Karpas-422 (cell line): Measurements from ENCODE around the gene LIX1L. TPM values are rescaled to one million over a fixed set of nuclear protein-coding genes. Genes with fewer than 3 reads are reported as not detected.

ENCODE experiments used
- DNase-seq: peaks from one replicate; pipeline ENCODE4 v3.0.0-alpha.2; 2015
- H2AFZ ChIP-seq: fragments of 200-600 bp; sonication (generic); 2 replicates; pipeline ENCODE4 v1.6.1; 2014; ENCODE audit warnings: antibody characterized with exemption, low read length, mixed read lengths
- H3K27ac ChIP-seq: fragments of 200-600 bp; sonication (generic); 2 replicates; pipeline ENCODE4 v1.5.1; 2014; ENCODE audit warnings: mild to moderate bottlenecking, low read length, moderate library complexity
- H3K27me3 ChIP-seq: fragments of 200-600 bp; sonication (generic); 2 replicates; pipeline ENCODE4 v1.6.1; 2014; ENCODE audit warnings: low read length, mixed read lengths
- H3K36me3 ChIP-seq: fragments of 200-600 bp; sonication (generic); 2 replicates; pipeline ENCODE4 v1.6.1; 2014; ENCODE audit warnings: low read length, mixed read lengths; ENCODE audit not compliant: insufficient read depth
- H3K4me1 ChIP-seq: fragments of 200-600 bp; sonication (generic); 2 replicates; pipeline ENCODE4 v1.6.1; 2014; ENCODE audit warnings: mild to moderate bottlenecking, low read length, mixed read lengths
- H3K4me2 ChIP-seq: fragments of 200-600 bp; sonication (generic); 2 replicates; pipeline ENCODE4 v1.6.1; 2014; ENCODE audit warnings: low read length, low read depth, mild to moderate bottlenecking; ENCODE audit not compliant: poor library complexity, severe bottlenecking
- H3K4me3 ChIP-seq: fragments of 200-600 bp; sonication (generic); 2 replicates; pipeline ENCODE4 v1.5.1; 2014; ENCODE audit warnings: mild to moderate bottlenecking, antibody characterized with exemption, low read length, mixed read lengths
- H3K79me2 ChIP-seq: fragments of 200-600 bp; sonication (generic); 2 replicates; pipeline ENCODE4 v1.6.1; 2014; ENCODE audit warnings: mild to moderate bottlenecking, low read length, mixed read lengths
- H3K9ac ChIP-seq: fragments of 200-600 bp; sonication (generic); 2 replicates; pipeline ENCODE4 v1.6.0; 2014; ENCODE audit warnings: low read length
- H3K9me2 ChIP-seq: fragments of 200-600 bp; sonication (generic), shearing (Covaris generic); replicated peaks from 2 replicates; pipeline ENCODE4 v1.6.0; 2014; ENCODE audit warnings: mild to moderate bottlenecking, low read length, moderate library complexity; ENCODE audit not compliant: insufficient read depth
- H3K9me3 ChIP-seq: fragments of 300-700, 200-600 bp; sonication (generic); 2 replicates; pipeline ENCODE4 v1.6.1; 2014; ENCODE audit warnings: low read length, mixed read lengths
- H4K20me1 ChIP-seq: fragments of 200-600 bp; sonication (generic); 2 replicates; pipeline ENCODE4 v1.6.1; 2014; ENCODE audit warnings: mild to moderate bottlenecking, antibody characterized with exemption, low read length, low read depth; ENCODE audit not compliant: insufficient read depth
- total RNA-seq: library from RNA; depleted of rRNA; stranded (reverse); fragments of >200 nt; shearing (Covaris generic); gene quantifications from 2 replicates; pipeline ENCODE4 v1.2.3, GENCODE V29; 2014; ENCODE audit warnings: low replicate concordance

The LIX1L gene
- total RNA-seq, 1 experiment from 2014 or later, result 49.4 TPM

DNA sequence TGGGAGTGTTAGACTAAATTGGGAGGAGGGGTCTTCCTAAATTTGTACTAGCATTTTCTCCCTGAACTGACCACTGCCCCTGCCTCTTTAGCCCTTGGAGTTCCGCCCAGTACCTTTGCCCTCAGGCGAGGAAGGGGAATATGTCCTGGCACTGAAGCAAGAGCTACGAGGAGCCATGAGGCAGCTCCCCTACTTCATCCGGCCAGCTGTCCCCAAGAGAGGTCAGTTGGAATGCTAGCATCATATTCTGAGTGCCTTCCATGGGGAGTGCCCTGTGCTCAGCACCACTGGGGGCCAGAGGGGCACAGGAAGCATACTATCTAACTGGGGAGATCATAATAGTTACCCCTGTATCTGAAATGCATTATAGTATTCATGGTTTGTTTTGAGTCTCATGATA is 17.4 kb upstream of the LIX1L start:
- no peak for DNase-seq
- Histone ChIP-seq H3K9me2 (no peaks in the 10 kb centered on the region), H3K9ac (no peak overlapping the region), H3K4me2 (no peak overlapping the region), H3K9me3 (no peaks in the 10 kb centered on the region), H3K27ac (no peak overlapping the region), H3K27me3 (no peaks in the 10 kb centered on the region), H3K79me2 (peaks cover 8% of the 10 kb centered on the region; the same call in 1 of the 2 replicates), H3K4me1 (peaks cover 33% of the 10 kb centered on the region), H3K4me3 (no peak overlapping the region), H3K36me3 (no peaks in the 10 kb centered on the region), H2AFZ (no peak overlapping the region), H4K20me1 (no peaks in the 10 kb centered on the region)

DNA sequence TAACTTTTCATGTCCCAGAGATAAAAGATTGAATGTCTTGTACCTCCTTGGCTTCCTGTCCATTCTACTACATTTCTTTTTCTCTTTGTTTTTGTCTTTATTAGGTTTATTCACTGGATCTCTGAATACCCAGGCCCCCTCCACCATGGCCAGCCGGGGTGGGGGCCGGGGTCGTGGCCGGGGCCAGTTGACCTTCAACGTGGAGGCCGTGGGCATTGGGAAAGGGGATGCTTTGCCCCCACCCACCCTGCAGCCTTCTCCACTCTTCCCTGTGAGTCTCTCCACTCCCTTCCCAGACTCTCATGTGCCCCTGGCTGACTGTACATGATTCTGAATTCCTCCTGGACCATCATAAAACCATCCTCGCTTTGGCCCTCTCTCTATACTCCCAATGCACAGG is 16.9 kb upstream of the LIX1L start:
- Histone ChIP-seq H3K9me3 (no peaks in the 10 kb centered on the region), H3K36me3 (no peaks in the 10 kb centered on the region), H3K9ac (no peak overlapping the region), H3K79me2 (peaks cover 8% of the 10 kb centered on the region; the same call in 1 of the 2 replicates), H3K4me3 (no peak overlapping the region), H3K4me1 (peaks cover 28% of the 10 kb centered on the region), H3K4me2 (no peak overlapping the region), H3K27ac (no peak overlapping the region), H4K20me1 (no peaks in the 10 kb centered on the region), H3K9me2 (no peaks in the 10 kb centered on the region), H2AFZ (no peak overlapping the region), H3K27me3 (no peaks in the 10 kb centered on the region)
- DNase-seq, result no peak

DNA sequence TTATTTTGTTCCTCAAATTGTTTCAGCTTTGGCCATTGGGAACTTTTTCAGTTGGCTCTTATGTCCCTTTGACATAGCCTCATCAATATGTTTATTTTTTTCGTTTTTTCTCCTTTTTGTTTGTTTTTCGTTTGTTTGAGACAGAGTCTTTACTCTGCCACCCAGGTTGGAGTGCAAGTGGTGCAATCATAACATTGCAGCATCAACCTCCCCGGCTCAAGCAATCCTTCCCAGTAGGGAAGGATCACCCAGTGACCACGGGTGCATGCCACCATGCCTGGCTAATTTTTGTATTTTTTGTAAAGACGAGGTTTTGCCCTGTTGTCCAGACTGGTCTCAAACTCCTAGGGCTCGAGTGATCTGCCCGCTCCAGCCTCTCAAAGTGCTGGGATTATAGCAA is 14.8 kb upstream of the LIX1L start:
- Histone ChIP-seq H3K4me2 (no peak overlapping the region), H3K79me2 (peaks cover 15% of the 10 kb centered on the region; the same call in 1 of the 2 replicates), H3K27ac (no peak overlapping the region), H3K9me2 (no peaks in the 10 kb centered on the region), H3K9ac (no peak overlapping the region), H3K4me3 (no peak overlapping the region), H3K27me3 (no peaks in the 10 kb centered on the region), H2AFZ (no peak overlapping the region), H3K4me1 (peaks cover 7% of the 10 kb centered on the region), H4K20me1 (no peaks in the 10 kb centered on the region), H3K36me3 (peaks cover 1% of the 10 kb centered on the region), H3K9me3 (peaks cover 1% of the 10 kb centered on the region)
- no peak for DNase-seq

DNA sequence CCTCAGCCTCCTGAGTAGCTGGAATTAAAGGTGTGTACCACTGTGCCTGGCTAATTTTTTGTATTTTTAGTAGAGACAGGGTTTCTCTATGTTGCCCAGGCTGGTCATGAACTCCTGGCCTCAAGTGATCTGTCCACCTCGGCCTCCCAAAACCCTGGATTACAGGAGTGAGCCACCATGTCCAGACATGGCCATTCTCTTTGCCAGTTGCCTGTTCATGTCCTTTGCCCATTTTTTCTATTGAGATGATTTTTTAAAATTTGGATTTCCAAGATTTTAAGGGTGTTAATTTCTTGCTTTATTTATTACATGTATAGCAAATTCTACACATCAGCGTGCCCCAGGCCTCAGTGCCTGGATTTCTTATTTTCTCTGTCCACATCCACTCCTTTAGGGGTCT is 9.5 kb upstream of the LIX1L start:
- H3K79me2 ChIP-seq, result peaks cover 28% of the 10 kb centered on the region
- no peaks in the 10 kb centered on the region for H4K20me1 ChIP-seq
- H3K4me2 ChIP-seq, result no peak overlapping the region
- peaks cover 5% of the 10 kb centered on the region for H3K36me3 ChIP-seq
- H3K27me3 ChIP-seq, result no peaks in the 10 kb centered on the region
- no peak overlapping the region for H3K4me3 ChIP-seq
- no peak overlapping the region for H3K9ac ChIP-seq
- no peaks in the 10 kb centered on the region for H3K9me2 ChIP-seq
- no peak overlapping the region for H2AFZ ChIP-seq
- H3K4me1 ChIP-seq, result peaks cover 22% of the 10 kb centered on the region
- peaks cover 5% of the 10 kb centered on the region for H3K9me3 ChIP-seq
- no peak overlapping the region for H3K27ac ChIP-seq
- DNase-seq, result no peak

DNA sequence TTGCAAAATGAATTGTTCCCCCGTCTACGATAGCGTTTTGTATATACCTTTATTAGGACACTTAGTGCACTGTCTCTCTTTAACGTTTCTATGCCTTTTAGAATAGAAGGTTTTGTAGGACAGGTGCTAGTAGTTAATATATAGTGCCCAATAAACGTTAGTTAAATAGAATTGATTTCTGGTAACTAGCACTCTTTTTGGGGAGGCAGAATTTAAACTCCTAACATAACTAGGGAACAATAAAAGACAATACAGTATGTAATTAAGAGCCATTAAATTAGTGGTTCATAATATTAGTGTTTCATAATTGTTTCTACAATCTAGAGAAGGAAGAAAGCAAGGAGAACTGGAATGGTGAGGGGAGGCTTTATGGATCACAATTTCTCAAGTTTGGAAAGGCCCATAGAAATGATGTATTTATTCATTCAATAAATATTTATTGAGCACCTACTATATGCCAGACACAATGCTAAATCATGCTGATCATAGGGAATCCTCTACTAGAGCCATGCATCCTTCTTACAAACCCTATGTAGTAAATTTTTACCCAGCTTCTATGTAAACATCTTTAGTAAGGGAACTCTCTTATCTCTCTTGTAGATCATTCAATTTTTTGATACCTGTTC is 7.4 kb upstream of the LIX1L start:
- no peaks in the 10 kb centered on the region for H3K27me3 ChIP-seq
- peaks cover 37% of the 10 kb centered on the region for H3K4me1 ChIP-seq

DNA sequence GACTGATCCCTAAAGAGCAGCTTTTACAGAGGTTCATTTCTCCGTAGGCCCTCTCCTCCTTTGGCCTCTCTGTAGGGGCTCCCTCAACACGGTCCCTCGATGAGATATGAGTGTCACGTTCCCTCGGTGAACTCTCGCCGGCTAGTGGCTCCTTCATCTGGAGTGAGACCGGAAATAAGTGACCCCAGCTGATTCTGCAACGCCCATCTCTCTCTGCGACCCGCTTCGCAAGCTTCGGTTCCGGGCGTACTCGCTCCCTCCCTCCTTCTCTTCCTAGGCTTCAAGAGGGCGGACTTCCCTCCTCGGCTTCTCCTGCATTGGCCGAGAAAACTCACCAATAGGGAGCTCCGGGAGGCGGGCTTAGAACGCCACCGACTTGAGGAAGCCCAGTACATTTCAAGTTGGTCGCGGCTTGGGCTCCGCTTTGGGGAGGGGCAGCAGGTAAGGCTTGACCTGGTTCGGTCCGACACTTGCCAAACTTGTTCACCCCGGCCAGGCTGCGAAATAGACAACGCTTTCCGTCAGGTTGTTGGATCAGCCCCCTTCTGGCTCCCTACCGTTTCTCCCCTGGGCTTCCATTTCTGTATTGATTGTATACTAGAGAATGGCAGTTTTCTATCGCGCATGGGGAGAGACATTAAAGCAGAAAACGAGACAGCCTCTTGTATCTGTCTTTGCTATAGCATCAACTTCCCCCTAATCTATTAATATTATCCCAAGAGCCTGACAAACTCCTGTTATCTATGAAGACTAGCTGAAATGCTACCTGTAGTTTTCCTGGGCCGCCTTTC is 6.7 kb upstream of the LIX1L start, which contains the start of the genes ANKRD34A and POLR3GL:
ANKRD34A (minus strand) TSS at position 248 of the 791 bp plus-strand sequence. CDS start 2,816 bp downstream, outside the sequence.
POLR3GL (plus strand) TSS at position 363 of the 791 bp plus-strand sequence. CDS start 10,176 bp downstream, outside the sequence.
- peak within 1 kb of the TSS; percentile 92 for H3K27ac ChIP-seq
- peak; percentile 99 for DNase-seq
- H3K79me2 ChIP-seq, result peaks cover 42% of the 10 kb centered on the region
- H3K9ac ChIP-seq, result peak within 1 kb of the TSS; percentile 92
- H4K20me1 ChIP-seq, result no peaks in the 10 kb centered on the region
- 0 out of 2 replicates have a peak within 1 kb of the TSS, but pooled peaks have one; percentile 8 for H2AFZ ChIP-seq
- peaks cover 44% of the 10 kb centered on the region for H3K4me1 ChIP-seq
- H3K9me2 ChIP-seq, result no peaks in the 10 kb centered on the region
- peaks cover 5% of the 10 kb centered on the region for H3K9me3 ChIP-seq
- H3K4me2 ChIP-seq, result peak within 1 kb of the TSS; percentile 94
- H3K27me3 ChIP-seq, result no peaks in the 10 kb centered on the region
- H3K4me3 ChIP-seq, result peak within 1 kb of the TSS; percentile 77
- H3K36me3 ChIP-seq, result peaks cover 5% of the 10 kb centered on the region

More for the DNA sequence above, 7.4 kb upstream of the LIX1L start:
- Histone ChIP-seq H3K27ac (peak overlapping the region; percentile 92), H3K9me3 (peaks cover 5% of the 10 kb centered on the region), H3K36me3 (peaks cover 5% of the 10 kb centered on the region), H4K20me1 (no peaks in the 10 kb centered on the region), H3K9ac (peak overlapping the region; percentile 92), H3K79me2 (peaks cover 42% of the 10 kb centered on the region), H3K4me3 (peak overlapping the region; percentile 77), H3K9me2 (no peaks in the 10 kb centered on the region), H3K4me2 (peak overlapping the region; percentile 94), H2AFZ (0 out of 2 replicates have a peak overlapping the region, but pooled peaks have one; percentile 8)
- no peak for DNase-seq

DNA sequence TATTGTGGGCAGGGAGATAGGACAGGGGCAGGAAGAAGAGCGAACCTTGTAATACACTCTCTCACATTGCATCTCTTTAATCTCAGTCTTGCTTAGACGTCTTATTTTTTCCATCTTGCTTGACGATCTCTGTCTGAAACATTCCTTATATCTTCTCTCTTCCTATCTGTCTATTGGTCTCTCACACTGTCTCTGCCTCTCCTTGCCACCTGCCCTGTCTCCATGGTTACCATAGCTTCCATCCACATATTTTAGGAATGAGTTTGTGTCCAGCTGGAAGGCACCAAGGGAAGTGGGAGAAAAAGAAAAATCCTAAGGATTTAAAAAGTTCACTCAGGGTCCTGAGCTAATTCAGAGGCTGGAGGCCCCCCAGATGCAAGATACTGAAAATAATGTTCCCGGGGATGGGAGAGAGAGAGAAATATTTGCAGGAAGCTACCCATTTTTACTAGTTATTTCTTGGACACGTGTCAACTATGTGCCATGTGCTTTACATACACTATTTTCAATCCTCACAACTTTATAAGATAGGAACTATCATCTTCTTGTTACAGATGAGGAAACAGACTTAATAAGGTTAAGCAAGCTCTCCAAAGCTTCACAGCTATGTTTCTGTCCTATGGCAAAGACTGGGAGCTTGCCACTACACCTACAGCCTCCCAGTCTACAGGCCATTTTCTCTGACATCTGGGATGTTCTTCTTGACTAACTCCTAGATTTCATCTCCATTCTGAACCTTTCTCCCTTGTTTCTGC is 5.6 kb upstream of the LIX1L start:
- Histone ChIP-seq H3K9me2 (no peaks in the 10 kb centered on the region), H2AFZ (no peak overlapping the region), H3K9me3 (peaks cover 5% of the 10 kb centered on the region), H3K4me2 (peak overlapping the region; percentile 94), H3K4me3 (peak overlapping the region; percentile 77), H3K9ac (peak overlapping the region; percentile 92), H3K27ac (peak overlapping the region; percentile 92), H3K27me3 (no peaks in the 10 kb centered on the region), H3K4me1 (peaks cover 55% of the 10 kb centered on the region), H3K36me3 (peaks cover 5% of the 10 kb centered on the region), H4K20me1 (no peaks in the 10 kb centered on the region), H3K79me2 (peaks cover 42% of the 10 kb centered on the region)
- DNase-seq, result peak; percentile 70
